HG03457 (cell line): ENCODE results near the gene PPY.
"Not testable (repeated sequence)": the region's sequence is repeated elsewhere in the genome, so short reads cannot be mapped to it uniquely, and the experiment has no call there.

Experiments
- ATAC-seq: cut with Tn5 transposase; IDR thresholded peaks from one replicate; pipeline ENCODE4 v1.9.1; 2021; ENCODE audit warnings: moderate number of reproducible peaks; ENCODE audit not compliant: unreplicated experiment

The PPY gene

DNA sequence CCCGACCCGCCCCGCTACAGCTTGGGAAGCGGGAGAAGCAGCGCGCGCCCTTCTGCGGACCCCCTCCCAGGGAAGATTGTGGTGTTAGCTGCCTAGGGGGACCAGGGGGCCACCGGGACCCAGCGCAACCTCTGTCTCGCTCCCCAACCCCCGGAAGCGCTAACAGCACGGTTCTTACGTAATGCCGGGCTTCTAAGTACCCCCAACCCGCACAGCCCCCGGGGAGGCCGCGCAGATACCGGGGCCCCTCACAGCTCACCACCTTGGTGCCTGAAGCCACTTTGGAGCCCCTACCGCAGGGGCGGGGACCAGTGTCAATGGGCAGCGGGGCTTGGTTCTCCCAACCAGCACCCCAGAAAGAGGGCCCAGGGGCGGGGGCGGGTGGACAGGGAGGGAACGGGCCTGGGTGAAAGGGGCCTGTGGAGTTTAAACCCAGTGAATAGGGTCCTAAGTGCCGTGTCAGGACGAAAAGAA, 35.3 kb downstream of the PPY start:
- ATAC-seq = no peak

DNA sequence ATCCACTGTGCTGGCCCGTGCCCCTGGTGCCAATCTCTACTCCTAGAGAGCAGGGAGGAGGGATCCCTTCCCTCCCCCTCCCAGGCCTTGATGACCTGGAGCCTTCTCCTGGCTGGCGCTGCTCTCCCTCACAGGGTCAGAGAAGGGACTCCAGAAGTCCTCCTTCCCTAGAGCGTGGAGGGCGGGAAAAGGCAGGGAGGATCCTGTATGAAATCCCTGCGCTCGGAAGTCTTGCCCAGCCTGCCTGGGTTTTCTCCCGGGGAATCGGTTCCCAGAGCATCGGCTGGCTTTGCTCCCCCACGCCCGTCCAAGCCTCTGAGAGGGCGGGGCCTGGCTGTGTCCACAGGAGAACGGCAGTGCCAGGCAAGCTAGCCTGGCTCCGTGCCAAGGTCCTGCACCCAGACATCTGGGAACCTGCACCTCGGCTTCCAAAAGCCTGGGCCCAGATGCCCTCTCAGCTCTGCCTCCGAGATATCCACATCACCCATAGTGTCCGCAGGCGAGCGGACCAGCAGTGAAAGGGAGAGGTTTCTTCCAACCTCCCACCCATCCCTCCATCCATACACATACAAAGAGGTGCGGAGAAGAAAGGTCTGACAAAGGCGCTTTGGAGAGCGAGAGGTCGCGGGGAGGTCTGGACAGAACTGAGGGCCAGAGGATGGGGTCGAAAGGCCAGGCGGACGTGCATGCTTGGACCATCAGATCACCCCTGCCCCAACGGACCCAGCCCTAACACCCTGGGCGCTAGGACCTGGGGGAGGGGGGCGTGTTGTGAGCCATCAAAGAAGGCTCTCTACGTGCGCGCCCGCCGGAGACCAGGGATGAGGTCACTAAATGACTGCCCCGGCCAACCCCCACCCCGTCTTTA, 36.1 kb downstream of the PPY start:
- no peak for ATAC-seq

DNA sequence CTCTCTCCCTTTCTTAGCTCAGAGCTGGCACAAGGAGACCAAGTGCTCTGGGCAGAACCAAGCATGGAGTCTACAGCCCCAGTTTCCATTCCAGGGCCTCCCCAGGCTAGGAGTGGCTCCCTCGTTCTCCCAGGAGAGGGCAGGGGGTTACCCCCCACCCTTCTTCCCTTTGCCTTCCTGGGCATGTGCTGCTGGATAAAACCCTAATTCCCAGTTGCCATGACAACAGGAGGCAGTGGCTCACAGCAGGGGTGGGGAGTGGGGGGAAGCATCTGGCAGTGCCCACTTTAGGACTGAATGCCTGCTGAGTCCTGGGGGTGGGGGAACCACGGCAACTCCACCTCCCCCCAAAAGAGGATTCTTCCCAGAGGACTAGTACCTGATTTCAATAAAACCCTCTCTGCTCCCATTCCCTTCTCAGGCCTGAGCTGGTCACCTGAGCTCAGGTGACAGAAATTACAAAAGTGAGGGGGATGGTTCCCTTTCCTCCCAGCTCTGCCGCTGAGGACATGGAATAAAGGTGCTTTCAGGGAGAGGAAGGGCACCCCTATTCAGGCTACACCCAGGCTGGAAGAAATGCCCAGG, 36.8 kb downstream of the PPY start:
- no peak for ATAC-seq

DNA sequence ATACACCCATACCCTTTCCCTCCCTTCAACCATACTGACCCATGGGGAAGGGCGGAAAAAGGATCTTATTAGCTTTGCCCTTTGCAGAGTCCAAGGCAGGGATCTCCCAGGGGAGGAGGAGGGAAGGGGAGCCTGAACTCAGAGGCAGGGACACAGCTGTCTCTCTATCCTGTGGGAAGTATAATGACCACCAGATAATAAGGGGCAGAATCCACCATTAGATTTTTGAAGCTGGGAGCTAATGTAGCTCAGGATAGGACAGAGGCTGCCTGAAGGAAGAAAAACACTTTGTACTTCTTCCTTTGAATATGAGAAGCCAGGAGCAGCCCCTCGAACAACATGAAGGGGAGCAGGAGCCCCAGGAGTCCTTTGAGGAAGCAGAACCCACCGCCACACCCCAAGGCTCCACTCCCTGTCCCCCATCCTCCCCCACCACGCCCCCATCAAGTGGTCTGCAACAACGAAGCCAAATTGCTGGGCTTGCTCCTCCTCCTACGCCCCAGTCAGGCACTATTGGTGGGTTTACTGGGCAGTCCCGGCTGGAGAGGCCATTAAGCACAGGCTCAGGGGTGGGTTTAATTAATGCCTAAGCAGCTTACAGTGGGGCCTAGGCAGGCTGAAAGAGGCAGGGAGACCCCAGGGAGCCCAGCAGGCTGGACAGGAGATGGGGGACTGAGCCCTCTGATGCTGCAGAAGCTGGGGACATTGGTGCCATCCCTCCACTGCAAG, 40.3 kb downstream of the PPY start:
- no peak for ATAC-seq

DNA sequence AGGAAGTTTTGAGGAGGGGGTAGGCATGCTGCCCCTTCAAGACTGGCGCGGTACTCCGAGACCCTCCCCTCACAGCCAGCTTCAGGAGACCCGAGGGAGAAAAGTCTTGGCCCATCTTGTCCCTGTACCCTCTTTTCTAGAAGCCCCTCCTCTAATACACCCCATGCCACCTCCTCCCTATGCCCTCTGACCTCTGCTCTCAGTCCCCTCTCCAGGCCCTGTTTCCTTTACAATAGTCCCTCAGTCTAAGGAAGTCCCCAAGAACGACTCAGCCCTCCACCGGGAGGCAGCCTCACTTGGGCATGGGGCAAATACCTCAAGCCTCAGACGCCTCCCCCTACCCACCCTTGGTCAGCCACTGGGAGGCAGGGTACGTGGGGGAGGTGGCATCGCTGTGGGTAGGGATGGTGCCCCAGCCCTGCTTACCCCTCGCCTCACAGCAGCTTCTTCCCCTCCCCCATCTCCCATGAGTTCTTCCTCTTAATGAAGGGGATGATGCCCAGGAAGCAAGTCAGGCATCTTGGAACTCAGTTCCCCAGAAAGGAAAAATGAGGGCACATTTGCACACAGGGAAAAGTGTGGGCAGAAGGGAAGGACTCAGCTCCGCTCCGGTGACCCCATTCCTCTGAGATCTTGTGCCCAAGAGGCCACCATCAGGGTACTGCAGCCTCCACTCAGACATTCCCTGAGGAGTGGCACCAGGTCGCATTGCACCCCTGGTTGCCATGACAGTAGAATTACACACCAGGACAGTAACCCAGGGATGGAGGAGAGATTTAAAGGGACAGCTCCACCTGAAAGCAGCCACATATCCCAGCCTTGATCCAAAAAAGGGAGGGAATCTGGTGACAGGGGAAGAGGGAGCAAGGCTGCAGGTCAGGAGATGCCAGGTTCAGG, 41.2 kb downstream of the PPY start:
- no peak for ATAC-seq

DNA sequence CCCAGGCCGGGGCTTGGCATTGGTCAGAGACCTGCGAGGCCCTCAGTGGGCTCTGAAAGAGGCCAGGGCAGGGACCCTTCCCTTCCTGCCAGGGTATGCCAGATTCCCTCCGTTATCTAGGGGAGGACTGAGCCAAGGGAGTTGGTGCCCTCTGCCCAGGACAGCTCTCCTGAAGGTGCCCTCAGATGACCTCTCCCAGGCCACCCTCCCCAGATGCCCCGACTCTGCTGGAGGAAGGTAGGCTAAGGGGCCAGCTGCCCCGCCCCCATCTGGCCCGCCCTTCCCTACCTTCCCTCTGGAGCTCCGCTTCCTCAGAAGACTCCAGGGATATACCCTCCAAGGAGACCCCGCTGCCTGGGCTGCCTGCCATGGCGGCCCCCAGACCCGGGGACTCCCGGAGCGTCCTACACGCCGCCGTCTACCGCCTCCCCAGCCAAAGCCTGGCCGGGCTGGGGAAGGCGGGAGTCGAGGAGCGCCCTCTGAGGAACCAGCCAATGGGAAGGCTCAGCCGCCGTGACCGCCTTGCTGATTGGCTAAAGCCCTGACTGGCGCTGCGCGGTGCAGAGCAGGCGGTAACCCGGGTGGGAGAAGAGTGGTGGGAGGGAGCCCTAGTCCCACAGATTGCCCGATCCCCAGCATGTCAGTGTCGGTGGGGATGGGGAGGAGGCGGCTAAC, 42.0 kb downstream of the PPY start:
- no peak for ATAC-seq

DNA sequence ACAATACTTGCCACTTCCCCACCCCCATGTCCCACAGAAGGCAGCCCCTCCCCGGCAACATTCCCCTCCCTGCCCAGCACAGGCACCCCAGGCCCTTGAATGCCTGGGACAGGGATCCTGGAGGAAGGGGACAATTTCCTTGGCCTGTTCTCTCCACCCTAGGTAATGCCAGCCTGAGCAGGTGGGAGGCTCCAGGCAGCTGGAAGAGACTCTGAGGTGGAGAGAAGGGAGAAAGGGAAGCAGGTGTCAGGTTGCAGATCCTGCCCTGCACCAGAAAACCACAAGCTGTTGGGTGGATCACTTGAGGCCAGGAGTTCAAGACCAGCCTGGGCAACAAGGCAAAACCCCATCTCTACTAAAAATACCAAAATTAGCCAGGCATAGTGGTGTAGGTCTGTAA, 43.8 kb downstream of the PPY start:
- no peak for ATAC-seq

DNA sequence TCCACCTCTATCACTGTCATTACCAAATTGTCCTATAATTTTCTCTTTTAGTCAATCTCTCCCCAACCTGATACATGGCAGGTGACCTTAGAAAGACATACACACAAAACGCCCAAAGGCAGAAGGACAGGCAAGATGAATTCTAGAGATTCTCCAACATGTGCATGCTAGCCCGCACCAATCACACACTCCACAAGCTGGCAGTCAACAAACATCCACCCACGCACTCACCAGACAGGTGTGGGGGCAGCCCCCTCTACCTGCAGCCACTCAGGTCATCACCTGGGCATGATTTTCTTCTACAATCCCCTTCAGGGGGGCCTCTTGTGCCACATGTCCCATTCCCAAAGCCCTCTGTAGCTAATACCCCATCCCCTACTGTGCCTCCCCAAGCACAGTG, 44.4 kb downstream of the PPY start:
- ATAC-seq = no peak

DNA sequence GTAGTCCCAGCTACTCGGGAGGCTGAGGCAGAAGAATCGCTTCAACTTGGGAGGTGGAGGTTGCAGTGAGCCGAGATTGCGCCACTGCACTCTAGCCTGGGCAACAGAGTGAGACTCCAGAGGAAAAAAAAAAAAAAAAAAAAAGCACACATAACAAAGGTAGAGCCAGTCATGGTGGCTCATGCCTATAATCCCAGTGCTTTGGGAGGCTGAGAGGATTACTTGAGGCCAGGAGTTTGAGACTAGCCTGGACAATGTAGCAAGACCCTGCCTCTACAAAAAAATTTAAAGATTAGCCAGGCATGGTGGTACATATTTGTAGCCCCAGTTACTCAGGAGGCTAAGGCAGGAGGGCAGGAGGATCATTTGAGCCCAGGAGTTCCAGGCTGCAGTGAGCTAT, 47.8 kb downstream of the PPY start:
- ATAC-seq = not testable (repeated sequence)

DNA sequence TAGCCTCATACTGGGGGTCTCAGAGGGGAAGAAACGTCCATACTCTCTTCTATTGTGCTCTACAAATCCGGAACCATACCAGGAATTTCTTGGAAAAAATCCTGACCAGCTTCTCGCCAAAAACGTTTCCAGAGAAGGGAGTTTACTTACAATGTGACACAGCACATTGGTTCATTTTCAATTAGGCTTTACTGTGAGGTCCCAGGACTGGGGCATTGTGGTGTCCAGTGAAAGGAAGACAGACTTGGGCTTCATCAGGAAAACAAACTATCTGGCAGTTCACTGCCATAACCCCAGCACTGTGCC, 49.7 kb downstream of the PPY start:
- ATAC-seq = no peak

DNA sequence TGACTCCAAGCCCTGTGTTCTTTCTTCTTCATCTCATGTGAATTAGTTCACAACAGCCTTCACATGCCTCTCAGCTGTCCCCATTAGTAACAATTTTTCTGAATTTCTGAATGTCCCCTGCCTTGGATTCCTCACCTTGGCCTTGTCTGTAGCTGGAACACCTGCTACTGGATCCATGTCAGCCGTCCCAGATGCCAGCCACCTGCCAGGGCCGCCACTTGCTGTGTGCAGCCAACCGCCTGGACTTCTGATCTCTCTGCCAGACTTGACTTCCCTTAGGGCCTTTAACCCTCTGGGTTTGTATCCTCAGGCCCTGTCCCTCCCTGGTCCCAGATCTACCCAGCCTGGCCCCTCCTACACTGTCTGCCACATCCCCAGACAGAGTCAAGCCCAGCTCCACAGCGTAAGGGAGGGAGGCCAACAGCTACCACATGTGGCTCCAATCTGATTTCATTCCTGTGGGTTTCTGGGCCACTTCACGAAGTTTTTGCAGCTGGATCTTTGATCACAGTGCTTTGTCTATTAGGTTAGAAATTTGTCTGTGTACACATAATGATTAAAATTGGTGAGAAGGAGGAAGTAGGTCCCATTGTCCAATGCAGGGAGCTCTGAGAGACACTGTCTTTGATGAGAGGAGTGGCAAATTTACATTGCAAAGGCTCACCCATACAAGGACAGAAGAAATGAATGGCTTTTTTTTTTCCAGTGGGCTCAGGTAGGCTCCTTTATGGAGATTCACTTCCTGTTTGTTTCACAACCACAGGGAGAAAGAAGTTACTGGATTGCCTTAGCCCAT, 50.2 kb downstream of the PPY start:
- no peak for ATAC-seq
